Measurements from ENCODE around the gene RGS7BP.

Gene RGS7BP

DNA sequence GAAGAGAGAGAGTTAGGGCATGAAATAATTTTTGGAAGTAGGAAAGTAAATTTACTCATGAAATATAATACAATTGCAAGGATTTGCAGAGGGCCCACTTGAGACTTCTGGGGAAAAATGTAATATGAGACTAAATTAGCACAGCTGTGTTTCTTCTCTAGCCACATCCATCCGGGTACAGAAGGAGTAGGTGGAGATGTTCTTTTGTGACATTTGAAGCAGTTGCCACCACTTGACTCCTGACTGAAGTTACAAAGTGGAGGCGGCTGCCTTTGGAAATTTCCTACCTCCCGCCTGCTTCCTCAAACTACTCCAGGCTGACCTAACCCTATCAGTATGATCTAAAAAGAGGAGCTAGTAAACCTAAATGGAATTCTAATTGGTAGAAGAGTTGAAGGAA lies 126.4 kb downstream of the RGS7BP start:
- DNase-seq (ENCODE audit: low read depth in 3 of 3): no peak

DNA sequence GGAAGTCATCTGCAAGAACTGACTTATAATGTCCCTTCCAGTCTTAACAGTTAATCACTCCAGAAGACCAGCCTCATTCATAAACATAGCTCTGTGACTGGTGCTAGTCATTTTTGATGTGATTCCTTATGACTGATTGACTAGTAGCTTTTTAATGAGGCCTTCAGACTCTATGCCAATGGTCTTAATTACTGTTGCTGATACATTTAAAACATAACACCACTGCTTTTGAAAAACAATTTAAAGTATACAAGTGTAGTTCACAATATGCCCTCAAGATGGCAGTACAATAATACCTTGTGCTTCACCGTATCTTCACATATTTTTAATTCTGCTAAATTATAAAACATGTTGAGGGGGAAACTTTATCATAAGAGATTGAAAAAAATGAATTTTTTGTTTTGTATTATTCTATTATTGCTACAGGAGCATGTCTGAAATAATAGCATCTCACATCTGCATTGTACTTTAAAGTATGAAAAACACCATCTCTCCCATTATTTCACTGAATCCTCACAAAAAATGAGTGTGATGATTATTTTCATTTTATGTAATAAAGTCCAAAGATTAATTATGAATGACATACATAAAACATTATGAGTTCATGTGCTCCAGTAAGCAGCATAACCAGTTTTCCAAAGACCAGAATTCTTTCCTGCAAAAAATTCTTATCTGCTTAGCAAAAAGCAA lies 129.3 kb downstream of the RGS7BP start:
- DNase-seq (ENCODE audit: low read depth in 3 of 3): no peak

DNA sequence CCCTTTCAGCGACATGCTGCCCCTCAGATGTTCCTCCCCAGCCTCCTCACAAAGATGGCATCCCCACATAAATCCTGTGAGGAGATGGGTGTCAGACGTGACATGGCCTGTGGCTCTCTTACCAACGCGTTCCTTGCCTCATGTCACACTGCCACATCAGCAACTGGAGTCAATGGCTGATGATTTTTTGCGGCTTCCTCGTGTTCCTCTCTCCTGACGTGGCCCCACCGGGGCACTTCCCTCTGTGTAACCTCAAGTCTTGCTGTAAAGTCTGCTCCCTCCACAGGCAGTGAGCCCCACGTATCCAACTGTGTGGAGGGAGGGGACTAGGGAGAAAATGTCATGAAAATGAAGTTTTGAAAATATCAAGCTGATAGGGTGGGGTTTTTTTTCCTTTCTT lies 131.3 kb downstream of the RGS7BP start:
- no peak for DNase-seq (ENCODE audit: low read depth in 3 of 3)

DNA sequence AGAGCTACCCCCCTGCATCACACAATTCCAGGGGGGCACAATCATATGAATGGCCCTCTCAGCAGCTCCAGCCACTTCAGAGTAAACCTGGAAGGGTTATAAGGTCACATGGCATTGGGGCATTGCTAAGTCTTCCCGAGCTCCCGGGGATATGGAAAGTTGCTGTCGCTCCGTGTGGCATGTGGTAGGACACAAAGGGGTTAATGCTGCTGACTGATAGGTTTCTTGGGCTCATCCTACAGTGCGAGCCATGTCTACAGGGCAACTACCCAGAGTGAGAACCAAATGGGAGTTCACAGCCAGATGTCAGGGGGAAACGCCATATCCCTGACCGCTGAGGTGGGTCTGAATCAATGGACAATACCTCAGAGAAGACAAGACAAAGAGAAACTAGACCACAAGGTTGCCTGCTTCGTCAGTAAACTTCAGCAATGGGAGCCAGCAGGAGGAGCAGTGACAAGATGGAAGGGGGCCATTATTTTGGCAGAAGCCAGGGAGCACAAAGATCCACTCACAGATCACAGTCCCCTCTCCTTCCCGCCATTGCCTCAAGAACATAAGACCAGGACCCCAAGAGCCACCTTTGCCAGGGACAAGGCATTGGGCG lies 132.1 kb downstream of the RGS7BP start:
- DNase-seq (ENCODE audit: low read depth in 3 of 3): no peak

DNA sequence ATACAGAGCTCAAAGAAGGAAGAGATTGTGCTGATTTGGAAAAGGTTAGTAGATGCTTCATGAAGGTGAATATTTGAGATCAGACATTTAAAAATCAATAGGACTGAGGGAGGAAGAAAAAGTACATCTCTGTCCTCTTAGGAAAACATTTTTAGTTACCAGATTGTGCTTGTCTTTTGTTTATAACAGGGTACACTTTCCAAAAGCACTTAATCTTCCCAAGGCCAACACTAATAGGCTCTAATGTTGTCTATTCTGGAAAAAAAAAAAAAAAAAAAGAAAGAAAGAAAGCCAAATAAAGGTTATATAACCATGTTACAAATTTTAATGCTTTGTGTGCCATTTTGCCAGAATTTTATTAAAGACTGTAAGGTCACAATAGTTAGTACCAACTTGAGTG lies 139.0 kb downstream of the RGS7BP start:
- no peak for DNase-seq (ENCODE audit: low read depth in 3 of 3)

DNA sequence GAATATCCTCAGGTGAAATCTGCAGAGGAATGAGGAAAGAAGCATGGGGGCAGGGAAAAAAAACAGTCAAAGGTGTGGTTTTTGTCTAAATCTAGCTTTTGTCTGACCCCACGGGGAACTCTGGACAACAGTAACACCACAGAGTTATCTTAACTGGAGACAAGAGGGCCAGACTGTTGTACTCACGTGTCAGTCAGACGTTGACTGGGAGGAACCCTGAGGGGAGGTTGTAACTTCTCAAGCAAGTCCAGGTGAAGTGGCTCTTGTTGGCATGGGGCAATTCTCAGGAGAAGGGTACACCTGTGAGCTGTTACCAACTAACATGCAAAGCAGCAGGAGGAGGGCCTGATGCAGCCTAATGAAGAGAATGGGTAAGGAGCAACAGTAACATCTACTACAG lies 140.4 kb downstream of the RGS7BP start:
- DNase-seq (ENCODE audit: low read depth in 3 of 3): no peak

DNA sequence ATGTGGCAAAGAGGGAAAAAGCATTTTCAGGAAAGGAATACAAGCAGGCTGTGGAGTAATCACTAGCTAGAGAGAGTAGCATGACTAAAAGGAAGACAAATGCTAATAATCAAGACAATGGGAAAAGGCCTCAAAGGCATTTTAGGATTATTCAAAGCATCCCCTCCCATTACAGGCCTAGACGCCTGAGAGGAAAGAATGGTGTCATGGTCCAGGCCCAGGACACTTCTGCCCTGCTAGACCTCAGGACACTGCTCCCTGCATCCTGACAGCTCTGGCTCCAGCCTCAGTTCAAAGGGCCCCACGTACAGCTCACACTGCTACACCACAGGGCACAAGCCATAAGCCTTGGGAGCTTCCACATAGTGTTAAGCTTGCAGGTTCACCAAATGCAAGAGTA lies 143.7 kb downstream of the RGS7BP start:
- no peak for DNase-seq (ENCODE audit: low read depth in 3 of 3)

DNA sequence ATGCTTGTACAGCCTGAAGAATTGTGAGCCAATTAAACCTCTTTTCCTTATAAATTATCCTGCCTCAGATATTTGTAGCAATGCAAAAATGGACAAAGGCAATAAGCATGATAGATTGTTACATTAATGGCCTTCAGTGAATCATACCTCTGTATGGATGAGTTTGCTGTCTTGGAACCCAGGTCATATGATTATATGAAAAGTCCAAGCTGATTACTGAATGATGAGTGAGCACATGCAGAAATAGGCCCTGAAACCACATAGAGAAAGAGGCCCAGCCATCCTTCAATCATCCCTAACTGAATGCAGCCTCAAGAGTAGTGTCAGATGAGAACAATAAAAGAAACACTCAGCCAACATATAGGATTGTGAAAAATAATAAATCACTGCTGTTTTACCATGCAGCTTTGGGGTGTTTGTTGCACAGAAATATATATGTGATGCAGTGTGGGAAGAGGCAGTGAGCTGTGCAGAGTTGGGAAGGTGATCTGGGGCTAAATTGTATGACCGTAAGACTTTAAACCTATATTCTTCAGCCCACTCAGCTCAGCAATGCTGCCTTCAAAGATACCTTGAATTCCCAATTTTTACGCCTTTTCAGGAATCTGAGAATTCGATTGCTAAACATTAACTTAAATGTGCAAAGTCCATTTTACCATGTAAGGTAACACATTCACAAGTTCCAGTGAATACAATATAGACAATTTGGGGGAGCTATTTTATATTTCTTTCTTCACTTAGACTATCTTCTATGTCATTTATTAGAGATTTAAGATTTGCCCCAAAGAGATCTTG lies 148.1 kb downstream of the RGS7BP start:
- no peak for DNase-seq (ENCODE audit: low read depth in 3 of 3)

DNA sequence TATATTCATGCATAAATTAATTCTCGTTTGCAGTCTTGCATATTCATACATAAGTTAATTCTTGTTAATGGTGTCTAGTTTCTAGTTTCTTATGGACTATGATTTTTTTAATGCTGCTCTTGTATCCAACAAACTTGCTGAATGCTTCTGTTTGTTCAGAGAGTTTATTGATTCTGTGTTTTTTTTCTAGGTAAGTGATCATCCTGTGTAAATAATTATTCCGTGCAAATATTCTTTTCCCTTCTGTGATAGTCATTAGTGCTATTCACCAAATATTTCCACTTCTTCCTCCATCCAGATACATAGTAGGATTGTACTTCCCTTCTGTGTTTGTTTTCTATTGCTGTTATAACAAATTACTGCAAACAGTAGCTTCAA lies 148.7 kb downstream of the RGS7BP start:
- DNase-seq (ENCODE audit: low read depth in 3 of 3): no peak

DNA sequence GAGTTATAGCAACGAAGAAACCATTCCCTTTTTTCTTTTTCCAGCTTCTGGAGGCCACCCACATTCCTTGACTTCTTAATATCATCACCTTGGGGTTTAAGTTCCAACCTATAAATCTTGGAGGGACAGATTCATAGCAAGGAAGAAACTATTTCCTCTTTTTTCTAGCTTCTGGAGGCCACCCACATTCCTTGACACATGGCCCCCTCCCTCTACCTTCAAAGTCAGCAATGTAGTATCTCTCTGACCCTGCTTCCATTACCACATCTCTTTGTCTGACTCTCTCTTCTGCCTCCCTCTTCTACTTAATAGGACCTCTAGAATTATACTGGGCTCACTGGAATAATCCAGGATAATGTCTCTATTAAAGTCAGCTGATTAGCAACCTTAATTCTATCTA lies 149.8 kb downstream of the RGS7BP start:
- DNase-seq (ENCODE audit: low read depth in 3 of 3): no peak

DNA sequence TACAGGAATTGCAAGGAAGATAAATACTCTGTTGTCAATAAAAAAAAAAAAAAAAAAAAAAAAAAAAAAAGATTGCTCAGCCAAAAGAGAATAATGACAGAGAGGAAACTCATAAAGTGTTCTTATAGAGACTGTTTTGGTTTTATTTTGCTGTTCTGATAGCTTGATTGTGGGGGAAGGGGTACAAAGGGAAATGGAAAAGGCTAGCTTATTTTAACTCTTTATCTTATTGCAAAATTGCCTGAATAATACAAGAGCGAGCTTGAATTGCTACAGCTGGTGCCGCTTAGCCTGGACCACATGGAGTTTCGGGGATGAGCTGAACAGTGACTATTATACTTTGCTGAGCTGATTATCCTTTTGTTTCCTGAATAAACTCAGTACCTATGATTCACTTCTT lies 153.5 kb downstream of the RGS7BP start:
- DNase-seq (ENCODE audit: low read depth in 3 of 3): no peak

Measured in stimulated activated CD4-positive, alpha-beta T cell treated with anti-CD3 and anti-CD28 coated beads, TNF-alpha, amount 100 ng/mL, for 24 hours (primary cell).